ENCODE measurements around the gene HMCN2.

Gene HMCN2

GRCh38 chr9:130454096-130454811, 188.7 kb downstream of the HMCN2 start:
- no peak for DNase-seq

- no peak for DNase-seq
These were observed 189.3 kb downstream of the HMCN2 start for GRCh38 chr9:130454812-130455325.

GRCh38 chr9:130458027-130458803, 192.7 kb downstream of the HMCN2 start:
- no peak for DNase-seq

DNA sequence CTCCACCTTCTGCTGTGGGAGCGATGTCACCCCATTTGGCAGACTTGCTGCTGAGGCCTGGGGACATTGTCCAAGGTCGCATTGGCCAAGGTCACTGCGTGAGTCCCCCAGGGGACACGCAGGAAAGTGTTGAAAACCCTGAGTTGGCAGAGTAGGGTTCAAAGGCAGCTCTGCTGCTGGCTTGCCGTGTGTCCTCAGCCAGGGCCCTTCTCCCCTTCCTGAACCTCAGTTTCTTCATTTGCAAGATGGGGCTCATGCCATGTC, 193.2 kb downstream of the HMCN2 start:
- no peak for DNase-seq

DNA sequence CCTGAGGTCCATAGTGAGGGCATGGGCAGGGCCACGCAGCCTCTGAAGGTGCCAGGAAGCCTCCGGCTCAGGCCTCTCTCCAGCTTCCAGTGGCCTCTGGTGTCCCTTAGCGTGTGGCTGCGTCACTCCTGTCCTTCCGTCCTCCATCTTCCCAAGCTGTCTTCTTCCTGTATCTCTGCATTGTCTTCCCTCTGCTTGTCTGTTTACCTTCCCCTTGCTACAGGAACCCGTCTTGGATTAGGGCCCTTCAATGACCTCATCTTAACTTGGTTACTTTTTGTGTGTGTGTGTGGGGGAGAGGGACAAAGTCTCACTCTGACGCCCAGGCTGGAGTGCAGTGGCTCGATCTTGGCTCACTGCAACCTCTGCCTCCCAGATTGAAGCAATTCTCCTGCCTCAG, 193.6 kb downstream of the HMCN2 start:
- no peak for DNase-seq

DNA sequence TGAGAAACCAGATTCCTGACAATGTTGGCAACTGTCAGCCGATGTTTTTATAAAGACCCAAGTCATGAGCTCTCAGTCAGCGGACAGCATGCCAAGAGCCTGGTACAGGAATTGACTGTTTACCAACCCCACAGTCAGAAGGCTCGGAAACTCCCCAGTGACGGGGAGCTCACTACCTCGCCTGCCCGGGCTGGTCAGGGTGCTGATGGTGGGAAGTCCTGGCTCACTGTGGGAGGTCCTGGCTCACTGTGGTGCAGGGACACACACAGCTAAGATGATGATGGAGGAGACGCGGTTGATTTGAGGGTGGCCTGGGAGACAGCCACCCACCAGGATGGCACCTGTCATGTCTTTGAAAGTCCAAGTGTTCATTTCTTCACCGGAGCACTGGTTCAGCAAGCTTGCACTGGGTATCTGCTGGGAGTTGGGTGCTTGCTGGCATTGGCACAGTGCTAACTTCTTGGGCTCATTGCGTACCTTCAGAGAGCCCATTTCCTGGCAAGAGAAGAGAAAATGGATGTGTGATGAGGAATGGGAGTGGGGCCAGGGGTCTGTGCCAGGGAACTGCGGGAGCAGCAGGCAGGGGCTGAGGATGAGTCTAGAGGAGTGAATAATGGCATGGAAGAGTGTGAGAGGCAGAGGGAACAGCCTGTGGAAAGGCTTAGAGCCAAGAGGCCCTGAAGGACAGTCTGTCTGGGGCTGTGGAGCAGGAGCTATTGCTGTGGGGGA, 194.5 kb downstream of the HMCN2 start:
- DNase-seq: no peak

DNA sequence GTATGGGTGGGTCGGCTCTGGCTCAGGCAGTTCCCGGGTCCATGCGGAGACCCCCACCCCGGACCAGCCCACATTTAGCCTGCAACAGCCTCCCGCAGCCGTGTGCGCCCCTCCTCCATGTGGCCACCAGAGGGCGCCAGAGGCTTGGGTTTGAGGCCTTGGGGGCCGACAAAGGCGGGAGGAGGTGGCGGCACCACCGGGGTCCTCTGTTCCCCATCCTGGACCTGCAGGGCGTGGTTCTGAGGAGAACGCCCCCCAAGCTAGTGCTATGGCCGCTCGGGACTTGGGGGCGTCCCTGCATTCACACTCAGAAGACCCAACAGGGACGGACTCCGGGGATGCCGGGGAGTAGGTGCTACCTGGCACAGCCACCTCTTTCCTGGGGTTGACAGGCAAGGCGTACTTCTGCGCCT, 195.7 kb downstream of the HMCN2 start:
- peak in 1 of 2 donors; percentile 54 for DNase-seq

DNA sequence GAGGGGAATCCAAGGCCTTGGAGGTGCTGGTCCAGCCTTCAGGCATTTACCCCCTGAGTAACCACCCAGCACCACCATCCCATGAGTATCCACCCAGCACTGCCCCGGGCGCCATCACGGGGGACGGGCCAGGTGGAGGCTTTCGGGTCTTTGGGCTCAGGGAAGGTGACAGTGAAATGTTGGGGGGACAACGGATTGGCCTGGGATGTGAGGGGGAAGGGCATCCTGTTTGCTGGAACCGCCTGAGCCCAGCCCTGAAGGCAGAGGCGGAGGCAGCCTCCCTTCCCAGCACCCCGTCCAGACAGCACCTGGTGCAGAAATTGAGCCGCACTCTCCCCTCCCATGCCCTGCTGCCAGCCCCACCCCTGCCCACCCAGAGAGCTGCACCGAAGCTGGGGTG, 196.2 kb downstream of the HMCN2 start:
- DNase-seq: no peak

DNA sequence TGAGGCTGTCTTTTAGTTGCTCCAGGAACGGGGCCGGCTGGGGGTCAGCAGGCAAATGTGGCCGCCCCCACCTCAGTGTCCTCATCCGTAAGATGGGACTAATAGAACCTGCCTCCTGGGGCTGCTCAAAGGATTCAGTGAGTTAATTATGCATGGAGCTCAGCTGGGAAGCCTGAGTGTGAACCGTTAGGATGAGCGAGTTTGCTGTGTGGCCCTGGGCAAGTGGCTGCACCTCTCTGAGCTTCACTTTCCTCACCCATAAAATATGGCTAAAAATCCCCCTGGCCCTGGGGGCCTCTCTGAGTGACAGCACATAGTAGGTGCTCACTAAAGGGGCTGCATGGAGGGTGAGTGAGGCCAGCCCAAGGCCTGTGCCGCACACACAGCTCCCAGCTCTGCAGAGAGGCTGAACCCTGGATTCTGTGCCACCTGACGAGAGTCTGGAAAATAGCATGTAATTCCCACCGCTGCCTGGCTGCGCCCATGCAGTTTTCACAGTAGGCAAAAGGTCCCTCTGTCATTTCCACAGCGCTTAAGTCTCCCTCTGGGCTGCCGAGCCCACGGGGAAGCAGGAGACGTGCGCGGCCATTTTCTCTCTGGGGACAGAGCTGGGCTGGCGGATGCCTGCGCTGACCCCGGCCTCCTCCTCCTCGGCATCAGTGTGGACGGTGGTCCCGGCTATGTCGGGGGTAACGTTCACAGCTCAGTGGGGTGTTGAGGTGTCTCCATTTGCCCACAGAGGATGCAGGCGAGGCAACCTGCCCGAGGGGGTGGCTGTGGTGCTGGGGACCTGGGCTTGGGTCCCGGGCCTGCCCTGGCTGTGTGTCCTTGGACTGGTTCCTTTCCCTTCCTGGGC, 197.4 kb downstream of the HMCN2 start:
- DNase-seq: no peak

- DNase-seq: no peak
These were observed 198.5 kb downstream of the HMCN2 start for GRCh38 chr9:130463763-130464745.

DNA sequence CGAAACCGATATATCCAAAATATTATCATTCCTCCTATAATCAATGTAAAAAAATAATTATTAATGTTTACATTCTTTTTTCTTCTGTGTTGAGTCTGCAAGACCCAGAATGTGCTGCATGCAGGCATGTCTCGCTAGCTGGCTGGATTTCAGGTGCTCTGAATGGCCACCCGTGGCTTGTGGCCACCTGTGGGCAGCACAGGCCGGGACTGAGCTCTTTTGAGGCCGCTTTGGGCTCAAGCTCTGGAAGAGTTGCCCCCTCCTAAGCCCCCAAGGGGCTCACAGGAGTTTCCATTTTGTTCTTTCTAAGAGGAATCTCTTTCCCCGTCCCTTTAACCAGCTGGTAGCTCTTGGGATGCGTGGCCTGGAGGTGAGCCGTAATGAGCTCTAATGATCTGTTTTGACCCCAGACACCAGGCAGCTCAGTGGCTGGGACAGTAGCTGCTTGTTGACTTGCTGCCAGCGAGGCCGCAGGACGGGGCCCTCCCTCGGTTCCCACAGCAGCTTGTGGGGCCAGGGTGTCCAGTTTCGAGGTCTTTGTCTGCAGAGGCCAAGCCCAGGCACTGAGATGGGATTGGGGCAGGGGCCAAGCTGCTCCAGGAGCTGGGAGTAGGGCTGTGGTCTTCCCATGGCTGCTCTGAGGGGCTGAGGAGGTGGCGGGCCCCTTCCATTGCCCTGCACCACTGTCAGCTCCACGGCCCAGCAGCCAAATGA, 200.0 kb downstream of the HMCN2 start:
- no peak for DNase-seq

GRCh38 chr9:130466537-130467217, 201.1 kb downstream of the HMCN2 start:
- DNase-seq: no peak

- DNase-seq: no peak
These were observed 201.8 kb downstream of the HMCN2 start for GRCh38 chr9:130467316-130467715.

DNA sequence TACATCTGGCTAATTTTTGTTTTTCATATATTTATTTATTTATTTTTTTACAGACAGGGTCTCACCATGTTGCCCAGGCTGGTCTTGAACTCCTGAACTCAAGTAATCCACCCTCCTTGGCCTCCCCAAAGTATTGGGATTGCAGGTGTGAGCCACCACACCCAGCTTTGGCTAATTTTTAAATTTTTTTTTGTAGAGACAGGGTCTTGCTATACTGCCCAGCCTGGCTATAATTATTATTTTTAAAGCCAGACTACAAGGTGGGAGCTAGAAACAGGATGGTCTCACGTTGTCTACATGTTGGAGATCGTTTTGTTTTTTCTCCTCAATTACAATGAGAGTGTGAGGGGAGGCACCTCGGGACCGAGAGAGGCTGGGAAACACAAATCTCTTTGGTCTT, 203.0 kb downstream of the HMCN2 start:
- DNase-seq: no peak

DNA sequence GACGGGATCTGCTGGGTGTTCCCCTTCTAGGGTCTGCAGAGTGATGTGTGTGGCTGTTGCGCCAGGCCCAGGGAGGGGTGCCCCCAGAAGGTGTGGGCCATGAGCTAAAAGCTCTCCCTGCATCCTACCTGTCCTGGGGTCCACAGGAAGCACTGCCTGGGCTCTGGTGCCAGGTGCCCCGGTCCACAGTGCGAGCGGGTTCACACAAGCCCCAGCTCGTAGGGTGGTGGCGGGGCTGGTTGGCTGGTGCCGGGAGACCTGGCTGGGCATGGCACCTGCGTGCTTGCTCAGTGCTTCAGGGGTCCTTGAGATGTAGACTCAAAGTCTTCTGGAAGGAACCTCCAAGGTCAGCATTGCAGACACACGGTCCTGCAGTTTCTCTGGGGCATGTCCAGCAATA, 204.7 kb downstream of the HMCN2 start:
- DNase-seq: no peak

DNA sequence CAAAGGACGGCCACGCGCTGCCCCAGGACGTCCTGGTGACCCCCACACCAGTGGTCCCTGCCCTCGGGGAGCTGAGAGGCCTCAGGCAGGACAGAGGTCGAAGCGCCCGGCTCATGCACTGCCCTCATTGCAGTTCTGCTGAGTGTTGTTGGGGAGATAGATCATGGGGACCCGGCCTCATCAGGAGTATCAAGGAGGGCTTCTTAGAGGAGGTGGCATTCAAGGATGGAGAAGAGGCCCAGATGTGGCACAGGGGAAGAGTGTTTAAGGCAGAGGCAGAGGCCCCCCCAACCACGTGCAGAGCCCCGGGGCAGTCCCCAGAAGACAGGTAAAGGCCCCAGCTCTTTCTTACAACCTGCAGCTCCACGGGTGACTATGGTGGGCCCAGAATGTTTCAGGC, 205.4 kb downstream of the HMCN2 start:
- DNase-seq: no peak

GRCh38 chr9:130471411-130472183, 206.0 kb downstream of the HMCN2 start:
- DNase-seq: no peak

GRCh38 chr9:130472184-130472705, 206.7 kb downstream of the HMCN2 start:
- no peak for DNase-seq

- DNase-seq: no peak
These were observed 207.4 kb downstream of the HMCN2 start for GRCh38 chr9:130473009-130473408.
